HCT116 (cell line): Measurements from ENCODE around the gene OR6P1. TPM values are rescaled to one million over a fixed set of nuclear protein-coding genes. Genes with fewer than 3 reads are reported as not detected.

Source experiments
- ATAC-seq: fragments of 200-7000 bp; cut with Tn5 transposase; 2 replicates; pipeline ENCODE4 v1.9.1; 2020; ENCODE audit warnings: mild to moderate bottlenecking, moderate library complexity
- BruUV-seq: library from RNA; stranded (reverse); fragments of 400-500 nt; replicated peaks from 2 replicates; lab custom pipeline; 2021; lab: Mats Ljungman, UMichigan
- CTCF ChIA-PET: fragments of 300-600 bp; sonication (Branson Sonifier 250); formaldehyde crosslinking; loops from one replicate; lab custom pipeline; 2021; ENCODE audit warnings: antibody characterized with exemption; lab: Charles Lee
- POLR2A ChIA-PET: fragments of 300-600, 350-600 bp; sonication (Branson Sonifier 250); formaldehyde crosslinking; loops from one replicate; lab custom pipeline; 2021; ENCODE audit warnings: antibody characterized with exemption; lab: Charles Lee
- RAD21 ChIA-PET, 2 experiments: fragments of 300-600 bp; sonication (Branson Sonifier 250); formaldehyde crosslinking; loops; one replicate each; lab custom pipeline; 2023; ENCODE audit warnings: low total read pairs in 2 of 2; ENCODE audit not compliant: uncharacterized antibody in 2 of 2, unreplicated experiment in 2 of 2, low non-redundant PET in 1 of 2; lab: Charles Lee
- DNase-seq: peaks from one replicate; pipeline ENCODE4 v3.0.0-alpha.2; 2010; ENCODE audit warnings: low read depth, low spot score
- H2AFZ ChIP-seq: fragments of 200-600 bp; shearing (Covaris generic), sonication (generic); 2 replicates; pipeline ENCODE4 v1.6.1; 2017; ENCODE audit warnings: low read depth, mixed run types, mixed read lengths, antibody characterized with exemption, low read length; ENCODE audit not compliant: poor library complexity, severe bottlenecking
- H3K27ac ChIP-seq: 2 replicates; pipeline ENCODE4 v1.5.1; 2012; ENCODE audit warnings: low read depth, low read length
- H3K27me3 ChIP-seq: fragments of 200-600 bp; sonication (generic); 2 replicates; pipeline ENCODE4 v1.6.1; 2016; ENCODE audit warnings: mixed run types, low read length, mixed read lengths; ENCODE audit not compliant: insufficient read depth
- H3K36me3 ChIP-seq, 2 experiments: fragments of 200-500 bp in 1 of 2; fragments of 200-600 bp in 1 of 2; sonication (Bioruptor generic) in 1 of 2; sonication (generic) in 1 of 2; 2 replicates each; pipeline versions ENCODE4 v1.5.1 to v1.6.1; 2014 to 2016; ENCODE audit warnings: low read length in 2 of 2, inconsistent platforms in 1 of 2, mixed read lengths in 1 of 2, mixed run types in 1 of 2; ENCODE audit not compliant: insufficient read depth in 2 of 2, control insufficient read depth in 1 of 2
- H3K4me1 ChIP-seq, 2 experiments: fragments of 200-600 bp in 1 of 2; sonication (generic) in 1 of 2; 2 replicates each; pipeline versions ENCODE4 v1.5.1 to v1.6.1; 2012 to 2017; ENCODE audit warnings: low read length in 2 of 2, inconsistent platforms in 1 of 2, mild to moderate bottlenecking in 1 of 2, mixed read lengths in 1 of 2, mixed run types in 1 of 2, moderate library complexity in 1 of 2; ENCODE audit not compliant: insufficient read depth in 2 of 2, control insufficient read depth in 1 of 2
- H3K4me2 ChIP-seq: fragments of 200-600 bp; sonication (generic); 2 replicates; pipeline ENCODE4 v1.6.1; 2017; ENCODE audit warnings: mixed run types, low read length, mixed read lengths
- H3K4me3 ChIP-seq, 2 experiments: fragments of 200-600 bp in 1 of 2; sonication (generic) in 1 of 2; replicated peaks in 1 of 2; 2 replicates each; pipeline ENCODE4 v1.5.1; 2011 to 2016; ENCODE audit warnings: low read length in 2 of 2, control low read depth in 1 of 2, low read depth in 1 of 2, mild to moderate bottlenecking in 1 of 2, mixed read lengths in 1 of 2, mixed run types in 1 of 2
- H3K79me2 ChIP-seq: fragments of 200-600 bp; sonication (generic); 2 replicates; pipeline ENCODE4 v1.6.1; 2017; ENCODE audit warnings: mild to moderate bottlenecking, mixed run types, low read length, moderate library complexity, mixed read lengths; ENCODE audit not compliant: insufficient read depth
- H3K9ac ChIP-seq: fragments of 200-600 bp; sonication (generic); 2 replicates; pipeline ENCODE4 v1.6.1; 2016; ENCODE audit warnings: low read length, mixed read lengths
- H3K9me2 ChIP-seq: fragments of 200-600 bp; sonication (generic), shearing (Covaris generic); 2 replicates; pipeline ENCODE4 v1.6.1; 2017; ENCODE audit warnings: mixed run types, mild to moderate bottlenecking, moderate library complexity; ENCODE audit not compliant: insufficient read depth
- H3K9me3 ChIP-seq, 2 experiments: fragments of 200-500 bp in 1 of 2; fragments of 200-600 bp in 1 of 2; sonication (Bioruptor generic) in 1 of 2; sonication (generic) in 1 of 2; 2 replicates each; pipeline ENCODE4 v1.6.1; 2014 to 2017; ENCODE audit warnings: low read length in 2 of 2, mixed read lengths in 2 of 2, inconsistent platforms in 1 of 2, low read depth in 1 of 2, mild to moderate bottlenecking in 1 of 2, mixed run types in 1 of 2, moderate library complexity in 1 of 2; ENCODE audit not compliant: control insufficient read depth in 1 of 2, insufficient read depth in 1 of 2
- H4K20me1 ChIP-seq: fragments of 200-600 bp; sonication (generic), shearing (Covaris generic); 2 replicates; pipeline ENCODE4 v1.6.1; 2017; ENCODE audit warnings: mixed run types, mild to moderate bottlenecking, moderate library complexity; ENCODE audit not compliant: insufficient read depth
- CEBPB ChIP-seq: IDR thresholded peaks from 2 replicates; pipeline ENCODE4 v1.6.1; 2012; ENCODE audit warnings: low read depth
- ELF1 ChIP-seq: IDR thresholded peaks from 2 replicates; pipeline ENCODE4 v1.6.1; 2012; ENCODE audit warnings: low read depth, borderline replicate concordance
- EZH2 ChIP-seq: fragments of 200-600 bp; sonication (generic); IDR thresholded peaks from 2 replicates; pipeline ENCODE4 v1.6.1; 2017; ENCODE audit warnings: antibody characterized with exemption, mixed run types
- EZH2phosphoT487 ChIP-seq: fragments of 200-600 bp; IDR thresholded peaks from 2 replicates; pipeline ENCODE4 v1.6.1; 2018; ENCODE audit warnings: antibody characterized with exemption, borderline replicate concordance
- MAX ChIP-seq: IDR thresholded peaks from 2 replicates; pipeline ENCODE4 v1.6.1; 2012
- POLR2A ChIP-seq: IDR thresholded peaks from 2 replicates; pipeline ENCODE4 v1.7.0; 2011; ENCODE audit warnings: borderline replicate concordance; ENCODE audit not compliant: insufficient read depth, insufficient read length; ENCODE audit errors: extremely low read depth
- POLR2AphosphoS5 ChIP-seq: IDR thresholded peaks from 2 replicates; pipeline ENCODE4 v1.6.1; 2011; ENCODE audit warnings: mild to moderate bottlenecking, low read depth, low read length, moderate library complexity
- RAD21 ChIP-seq: IDR thresholded peaks from 2 replicates; pipeline ENCODE4 v1.6.1; 2012; ENCODE audit warnings: low read depth, mild to moderate bottlenecking
- REST ChIP-seq: IDR thresholded peaks from 2 replicates; pipeline ENCODE4 v1.6.1; 2012; ENCODE audit warnings: low read depth
- SIN3A ChIP-seq: IDR thresholded peaks from 2 replicates; pipeline ENCODE4 v1.6.1; 2012; ENCODE audit warnings: low read depth
- TCF7L2 ChIP-seq: IDR thresholded peaks from 2 replicates; pipeline ENCODE4 v1.7.0; 2011; ENCODE audit warnings: borderline replicate concordance, inconsistent platforms; ENCODE audit not compliant: insufficient read depth, insufficient read length; ENCODE audit errors: extremely low read depth
- ZFX ChIP-seq: fragments of 450-650 bp; IDR thresholded peaks from 2 replicates; pipeline ENCODE4 v1.6.1; 2017
- intact Hi-C: fragments of 100-400 bp; cut with micrococcal nuclease; formaldehyde crosslinking; loops from 2 replicates; pipeline ENCODE4 v1.10.0; 2022
- total RNA-seq: library from RNA; stranded (reverse); gene quantifications from one replicate; pipeline ENCODE4 v1.2.1, GENCODE V29; 2021; ENCODE audit not compliant: unreplicated experiment
- TF ChIP-seq, protein P1 (sequence below): IDR thresholded peaks from 2 replicates; pipeline ENCODE4 v1.6.1; 2012
- TF ChIP-seq, protein P2 (sequence below): IDR thresholded peaks from 2 replicates; pipeline ENCODE4 v1.6.1; 2011; ENCODE audit warnings: mild to moderate bottlenecking, low read length, moderate library complexity; ENCODE audit not compliant: insufficient replicate concordance; ENCODE audit errors: extremely low read depth

OR6P1 gene
- total RNA-seq, 1 experiment from 2014 or later: not detected

DNA sequence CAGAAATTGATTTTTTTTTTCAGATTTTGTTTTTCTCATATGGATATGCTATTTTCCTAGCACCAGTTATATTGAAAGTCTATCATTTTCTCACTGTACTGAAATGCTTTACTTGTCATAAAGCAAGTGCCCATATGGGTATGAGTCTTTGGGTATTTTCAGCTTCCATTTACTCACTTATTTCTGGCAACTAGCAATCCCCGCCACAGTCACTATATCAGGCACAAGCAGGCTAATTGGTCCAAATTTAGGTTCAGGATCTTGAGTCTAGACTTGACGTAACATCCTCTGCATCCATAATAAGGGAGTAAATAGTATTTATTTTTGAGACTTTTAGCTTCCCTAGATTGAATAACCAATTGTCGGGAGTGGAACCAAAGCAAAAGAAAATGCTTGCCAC, 7.2 kb upstream of the OR6P1 start:
- Histone ChIP-seq H3K27me3 (no peaks in the 10 kb centered on the region), H3K27ac (no peak overlapping the region), H3K9me2 (no peaks in the 10 kb centered on the region), H3K79me2 (no peaks in the 10 kb centered on the region), H4K20me1 (no peaks in the 10 kb centered on the region), H3K9me3 (no peaks in the 10 kb centered on the region), H2AFZ (no peak overlapping the region)
- POLR2A ChIA-PET: no interaction called here
- intact Hi-C loops: no loop called here
- TF ChIP-seq MAX: no peak
- no peak for TF ChIP-seq POLR2AphosphoS5
- TF ChIP-seq, all 23 proteins: peak for 0
- DNase-seq (no peak), ATAC-seq (no peak)
- BruUV-seq: no TSS peak
- RAD21 ChIA-PET: no interaction called here
- Histone ChIP-seq H3K9ac (no peak overlapping the region), H3K4me1 (no peaks in the 10 kb centered on the region), H3K4me2 (no peak overlapping the region), H3K4me3 (no peak overlapping the region), H3K36me3 (no peaks in the 10 kb centered on the region)
- CTCF ChIA-PET: no interaction called here

- Histone ChIP-seq H3K79me2 (no peaks in the 10 kb centered on the region), H3K4me1 (no peaks in the 10 kb centered on the region), H3K27me3 (no peaks in the 10 kb centered on the region), H4K20me1 (no peaks in the 10 kb centered on the region), H2AFZ (no peak overlapping the region), H3K36me3 (no peaks in the 10 kb centered on the region), H3K9me2 (no peaks in the 10 kb centered on the region), H3K9ac (no peak overlapping the region), H3K27ac (no peak overlapping the region), H3K4me2 (no peak overlapping the region), H3K4me3 (no peak overlapping the region), H3K9me3 (no peaks in the 10 kb centered on the region)
- ATAC-seq (no peak), DNase-seq (no peak)
- CTCF ChIA-PET: no interaction called here
- POLR2A ChIA-PET: no interaction called here
- intact Hi-C loops: no loop called here
- no TSS peak for BruUV-seq
- RAD21 ChIA-PET: no interaction called here
- no peak for TF ChIP-seq EZH2
- TF ChIP-seq POLR2A: no peak
- TF ChIP-seq ELF1: no peak
- TF ChIP-seq, protein P1, sequence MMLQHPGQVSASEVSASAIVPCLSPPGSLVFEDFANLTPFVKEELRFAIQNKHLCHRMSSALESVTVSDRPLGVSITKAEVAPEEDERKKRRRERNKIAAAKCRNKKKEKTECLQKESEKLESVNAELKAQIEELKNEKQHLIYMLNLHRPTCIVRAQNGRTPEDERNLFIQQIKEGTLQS: no peak
- no peak for TF ChIP-seq CEBPB
- TF ChIP-seq EZH2phosphoT487: no peak
- TF ChIP-seq RAD21: no peak
- TF ChIP-seq, protein P2, sequence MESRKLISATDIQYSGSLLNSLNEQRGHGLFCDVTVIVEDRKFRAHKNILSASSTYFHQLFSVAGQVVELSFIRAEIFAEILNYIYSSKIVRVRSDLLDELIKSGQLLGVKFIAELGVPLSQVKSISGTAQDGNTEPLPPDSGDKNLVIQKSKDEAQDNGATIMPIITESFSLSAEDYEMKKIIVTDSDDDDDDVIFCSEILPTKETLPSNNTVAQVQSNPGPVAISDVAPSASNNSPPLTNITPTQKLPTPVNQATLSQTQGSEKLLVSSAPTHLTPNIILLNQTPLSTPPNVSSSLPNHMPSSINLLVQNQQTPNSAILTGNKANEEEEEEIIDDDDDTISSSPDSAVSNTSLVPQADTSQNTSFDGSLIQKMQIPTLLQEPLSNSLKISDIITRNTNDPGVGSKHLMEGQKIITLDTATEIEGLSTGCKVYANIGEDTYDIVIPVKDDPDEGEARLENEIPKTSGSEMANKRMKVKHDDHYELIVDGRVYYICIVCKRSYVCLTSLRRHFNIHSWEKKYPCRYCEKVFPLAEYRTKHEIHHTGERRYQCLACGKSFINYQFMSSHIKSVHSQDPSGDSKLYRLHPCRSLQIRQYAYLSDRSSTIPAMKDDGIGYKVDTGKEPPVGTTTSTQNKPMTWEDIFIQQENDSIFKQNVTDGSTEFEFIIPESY: no peak
- no peak for TF ChIP-seq TCF7L2
- no peak for TF ChIP-seq SIN3A
- TF ChIP-seq ZFX: no peak
- TF ChIP-seq REST: no peak
These were observed 1.8 kb upstream of the OR6P1 start for GRCh38 chr1:158572226-158572625.
